Pancreas (tissue), 10 donors: ENCODE results near the gene ACSF3. TPM values are rescaled to one million over a fixed set of nuclear protein-coding genes. Genes with fewer than 3 reads are reported as not detected.

Source experiments
- ATAC-seq, 4 donors: fragments of 200-7000 bp; cut with Tn5 transposase; one replicate each; pipeline versions ENCODE4 v1.8.0 to v1.9.1; 2020; ENCODE audit warnings: mild to moderate bottlenecking in 4 of 4, moderate library complexity in 4 of 4
- DNase-seq, 6 donors: peaks; one replicate each; pipeline ENCODE4 v3.0.0-alpha.2; 2020
- FAIRE-seq: peaks from 2 replicates; lab custom pipeline; 2012; peaks lifted over from hg19 to GRCh38; lab: Jason Lieb, UNC
- H3K27ac ChIP-seq, 4 donors: fragments of 200-600 bp; sonication (generic); 1 replicate in 3 of 4; 2 replicates in 1 of 4; pipeline versions ENCODE4 v1.5.0 to v1.8.0; 2020
- H3K27me3 ChIP-seq, 4 donors: fragments of 200-600 bp; one replicate each; pipeline ENCODE4 v1.8.0; 2021
- H3K36me3 ChIP-seq, 3 donors: fragments of 200-600 bp; sonication (generic) in 1 of 3; one replicate each; pipeline versions ENCODE4 v1.5.0 to v1.8.0; 2020 to 2021
- H3K4me1 ChIP-seq, 3 donors: fragments of 200-600 bp; one replicate each; pipeline ENCODE4 v1.8.0; 2021
- H3K4me3 ChIP-seq, 4 donors: fragments of 200-600 bp; sonication (generic) in 2 of 4; one replicate each; pipeline versions ENCODE4 v1.5.0 to v1.8.0; 2020 to 2021
- H3K9me3 ChIP-seq, 4 donors: fragments of 200-600 bp; one replicate each; pipeline ENCODE4 v1.8.0; 2021
- WGBS, 2 donors: extraction: QIAGEN DNeasy Blood & Tissue Kit; methylation state at CpG; one replicate each; pipeline ENCODE4 v1.1.7; 2013; 5-methylcytosine and 5-hydroxymethylcytosine counted together
- intact Hi-C, 3 donors: fragments of 100-400 bp; cut with DNase I; formaldehyde crosslinking; loops; one replicate each; pipeline versions ENCODE4 v1.11.1 to v1.14.2; 2022
- polyA plus RNA-seq, 2 donors: library from polyadenylated mRNA; stranded (reverse); fragments of 200-250 nt; gene quantifications; one replicate each; pipeline ENCODE4 v1.2.3, GENCODE V29; 2013
- total RNA-seq, 6 donors: library from RNA; stranded (reverse); fragmentation: NEBNext Ultra II Directional in 4 of 6; extraction: Animal tissue kit (Norgen Biotek cat#: 25700) in 4 of 6; gene quantifications; one replicate each; pipeline versions ENCODE4 v1.2.1 to v1.2.4, GENCODE V29; 2021 to 2023
- TF ChIP-seq, protein P1 (sequence below), 4 donors: fragments of 200-600 bp; sonication (generic) in 3 of 4; IDR thresholded peaks; one replicate each; pipeline versions ENCODE4 v1.5.0 to v1.8.0; 2021; ENCODE audit warnings: antibody characterized with exemption in 4 of 4
- donor health status: healthy with polysubstance abuse.
- donor health status: DM: no; HTN: no; CAD: no; lungs with moderate emphysema.
- donor health status: DM: no; HTN: no; CAD: no.
- donor health status: control.
- donor health status: control.
- donor health status: Bipolar disorder and iron deficiency.
- donor health status: DM: yes; HTN: yes; CAD: no.
- donor health status: DM: no; HTN: no; CAD: no.
- donor health status: DM: no; HTN: no; CAD: no.
- donor health status: DM: yes; HTN: yes; CAD: no.

Gene ACSF3
- total and polyA plus RNA-seq, 8 donors: 17.3 to 36.9 (median 20.8) TPM

DNA sequence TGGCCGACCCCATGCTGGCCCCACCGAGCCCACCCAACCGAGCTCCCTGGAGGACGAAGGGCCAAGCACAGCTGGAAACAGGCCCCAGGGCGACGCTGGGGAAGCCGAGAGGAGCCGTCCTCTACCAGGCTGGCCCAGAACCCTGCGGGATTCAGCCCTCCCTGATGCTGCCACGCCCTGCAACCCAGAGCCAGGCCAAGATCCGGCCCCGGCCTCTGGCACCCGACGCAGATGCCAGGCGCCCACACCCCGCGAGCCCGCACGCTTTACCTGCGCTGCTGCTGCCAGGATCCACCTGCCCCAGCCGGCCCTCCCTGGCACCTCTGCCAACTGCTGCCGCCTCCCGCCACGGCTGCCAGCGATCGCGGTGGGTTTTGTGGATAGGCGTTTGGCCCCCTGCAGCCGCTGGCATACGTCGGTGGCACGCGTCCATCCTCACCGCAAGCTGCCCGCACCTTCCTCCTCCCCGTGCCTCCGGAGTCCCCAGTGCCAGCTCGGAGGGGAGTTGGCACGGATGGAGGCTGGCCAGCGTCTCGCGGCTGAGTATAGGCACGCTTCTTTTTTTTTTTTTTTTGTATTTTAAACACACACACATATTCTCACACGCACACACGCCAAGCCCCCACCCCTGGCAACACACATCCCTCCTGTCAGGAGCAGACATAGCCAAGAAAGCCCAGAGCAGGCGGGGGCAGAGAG lies 41.3 kb upstream of the ACSF3 start:
- Histone ChIP-seq H3K9me3 (no peaks in the 10 kb centered on the region), H3K27ac (no peak overlapping the region), H3K36me3 (no peaks in the 10 kb centered on the region), H3K4me3 (no peak overlapping the region), H3K4me1 (no peaks in the 10 kb centered on the region), H3K27me3 (peaks cover 0 to 5% (median 0%) of the 10 kb centered on the region in 4 donors)
- intact Hi-C loops: no loop called here
- WGBS, 2 donors: 75 to 76% methylated on average over 42 to 46 of the region's 46 CpGs
- peak in 2 of 6 donors; percentile 19 to 69 for DNase-seq
- no peak for ATAC-seq
- TF ChIP-seq, protein P1, sequence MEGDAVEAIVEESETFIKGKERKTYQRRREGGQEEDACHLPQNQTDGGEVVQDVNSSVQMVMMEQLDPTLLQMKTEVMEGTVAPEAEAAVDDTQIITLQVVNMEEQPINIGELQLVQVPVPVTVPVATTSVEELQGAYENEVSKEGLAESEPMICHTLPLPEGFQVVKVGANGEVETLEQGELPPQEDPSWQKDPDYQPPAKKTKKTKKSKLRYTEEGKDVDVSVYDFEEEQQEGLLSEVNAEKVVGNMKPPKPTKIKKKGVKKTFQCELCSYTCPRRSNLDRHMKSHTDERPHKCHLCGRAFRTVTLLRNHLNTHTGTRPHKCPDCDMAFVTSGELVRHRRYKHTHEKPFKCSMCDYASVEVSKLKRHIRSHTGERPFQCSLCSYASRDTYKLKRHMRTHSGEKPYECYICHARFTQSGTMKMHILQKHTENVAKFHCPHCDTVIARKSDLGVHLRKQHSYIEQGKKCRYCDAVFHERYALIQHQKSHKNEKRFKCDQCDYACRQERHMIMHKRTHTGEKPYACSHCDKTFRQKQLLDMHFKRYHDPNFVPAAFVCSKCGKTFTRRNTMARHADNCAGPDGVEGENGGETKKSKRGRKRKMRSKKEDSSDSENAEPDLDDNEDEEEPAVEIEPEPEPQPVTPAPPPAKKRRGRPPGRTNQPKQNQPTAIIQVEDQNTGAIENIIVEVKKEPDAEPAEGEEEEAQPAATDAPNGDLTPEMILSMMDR (IDR thresholded peaks at IDR 0.05): no peak
- FAIRE-seq: no peak

DNA sequence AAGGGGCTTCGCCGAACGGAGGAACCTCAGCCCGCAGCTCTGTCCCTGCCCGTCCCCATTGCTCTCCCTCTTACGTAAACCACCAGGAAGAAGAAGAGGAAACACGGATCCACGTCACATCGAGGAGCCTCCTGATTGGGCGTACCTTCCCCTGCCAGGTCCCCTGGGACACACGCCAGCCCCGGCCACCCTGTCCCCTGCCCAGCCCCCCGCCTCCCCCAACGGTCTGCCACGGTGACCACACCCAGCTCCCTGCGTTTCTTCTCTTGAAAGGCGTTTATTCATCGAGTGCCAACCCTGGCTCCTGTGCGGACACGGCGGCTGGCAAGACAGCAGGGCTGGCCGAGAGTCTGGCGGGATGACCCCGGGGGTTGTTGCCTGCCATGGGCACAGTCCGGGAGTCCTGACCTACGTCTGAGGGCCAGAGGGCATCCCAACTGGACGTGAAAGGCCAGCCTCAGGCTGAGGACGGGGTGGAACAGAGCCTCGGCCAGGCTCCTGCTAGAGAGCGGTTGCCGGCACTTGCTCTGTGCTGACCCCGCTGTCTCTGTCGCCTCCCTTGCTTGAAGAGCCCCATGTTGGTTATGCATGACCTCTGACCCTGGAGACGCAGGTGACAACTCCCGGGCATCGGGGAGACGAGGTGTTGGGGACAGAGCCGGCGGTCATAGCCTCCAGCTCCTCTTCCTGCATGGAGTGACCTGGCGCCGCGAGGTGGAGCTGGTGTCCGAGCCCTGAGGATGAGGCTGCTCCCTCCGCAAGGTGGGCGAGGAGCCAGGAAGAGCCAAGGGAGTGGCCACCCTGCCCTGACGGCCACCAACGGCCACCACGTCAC lies 40.5 kb upstream of the ACSF3 start:
- no peak overlapping the region for H3K4me3 ChIP-seq

DNA sequence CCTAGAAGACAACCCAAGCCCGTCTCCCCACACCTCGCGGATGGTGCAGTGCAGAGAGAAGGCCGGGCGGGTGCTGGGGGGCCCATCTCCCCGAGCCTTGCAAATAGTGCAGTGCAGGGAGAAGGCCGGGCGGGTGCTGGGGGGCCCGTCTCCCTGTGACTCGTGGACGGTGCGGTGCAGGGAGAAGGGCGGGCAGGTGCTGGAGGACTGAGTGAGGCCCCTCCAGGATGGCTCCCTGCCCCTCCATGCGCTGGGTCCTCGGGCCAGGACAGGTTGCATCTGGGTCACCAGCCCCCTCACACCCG lies 40.0 kb upstream of the ACSF3 start:
- Histone ChIP-seq H3K4me1 (no peaks in the 10 kb centered on the region), H3K27me3 (peaks cover 0 to 5% (median 0%) of the 10 kb centered on the region in 4 donors), H3K27ac (no peak overlapping the region), H3K36me3 (no peaks in the 10 kb centered on the region), H3K4me3 (no peak overlapping the region), H3K9me3 (no peaks in the 10 kb centered on the region)
- 66 to 75% methylated on average over 16 of the region's 16 CpGs for WGBS, 2 donors
- intact Hi-C loops: no loop called here
- TF ChIP-seq, protein P1 (IDR thresholded peaks at IDR 0.05): no peak
- FAIRE-seq (no peak), ATAC-seq (no peak), DNase-seq (no peak)

More for the DNA sequence above, 40.5 kb upstream of the ACSF3 start:
- intact Hi-C loops: no loop called here
- no peak for FAIRE-seq
- peak in 3 of 4 donors; percentile 50 to 57 (median 53) for ATAC-seq
- TF ChIP-seq, protein P1 (IDR thresholded peaks at IDR 0.05): no peak
- DNase-seq: peak in 2 of 6 donors; percentile 16 to 55
- no peak overlapping the region for H3K27ac ChIP-seq
- H3K36me3 ChIP-seq: no peaks in the 10 kb centered on the region
- H3K27me3 ChIP-seq: peaks cover 0 to 5% (median 0%) of the 10 kb centered on the region in 4 donors
- H3K9me3 ChIP-seq: no peaks in the 10 kb centered on the region
- WGBS, 2 donors: 49 to 56% methylated on average over 45 to 48 of the region's 48 CpGs
- no peaks in the 10 kb centered on the region for H3K4me1 ChIP-seq

DNA sequence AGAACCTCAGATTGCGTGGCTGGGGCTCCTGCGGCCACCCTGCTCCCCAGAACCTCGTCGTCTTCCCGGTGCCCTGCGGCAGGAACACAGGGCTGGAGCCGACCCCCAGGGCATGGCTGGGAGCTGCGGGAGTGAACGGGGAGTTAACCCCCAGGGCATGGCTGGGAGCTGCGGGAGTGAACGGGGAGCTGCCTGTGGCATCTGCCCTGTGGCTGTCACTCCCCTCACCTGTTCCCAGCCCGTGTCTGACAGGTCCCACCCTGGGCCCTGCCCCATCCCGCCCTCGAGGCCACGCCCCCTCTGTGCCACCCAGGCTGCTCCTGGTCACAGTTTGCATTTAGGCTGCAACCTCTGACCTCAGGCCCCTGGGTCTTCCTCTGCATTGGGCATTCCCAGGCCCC lies 39.4 kb upstream of the ACSF3 start:
- intact Hi-C loops: no loop called here
- ATAC-seq (no peak), FAIRE-seq (no peak), DNase-seq (peak in 1 of 6 donors; percentile 66)
- H3K4me1 ChIP-seq: no peaks in the 10 kb centered on the region
- peaks cover 0 to 5% (median 0%) of the 10 kb centered on the region in 4 donors for H3K27me3 ChIP-seq
- H3K27ac ChIP-seq: no peak overlapping the region
- H3K9me3 ChIP-seq: no peaks in the 10 kb centered on the region
- H3K36me3 ChIP-seq: no peaks in the 10 kb centered on the region
- 40 to 45% methylated on average over 15 of the region's 15 CpGs for WGBS, 2 donors
- no peak overlapping the region for H3K4me3 ChIP-seq
- TF ChIP-seq, protein P1 (IDR thresholded peaks at IDR 0.05): no peak
